Body of pancreas (tissue), 4 donors: ENCODE data around the gene ZNF432. TPM values are rescaled to one million over a fixed set of nuclear protein-coding genes. Genes with fewer than 3 reads are reported as not detected.
A peak's percentile ranks its signal among the peaks of the same experiment; 100 is the strongest.
"Not testable (repeated sequence)": the region's sequence is repeated elsewhere in the genome, so short reads cannot be mapped to it uniquely, and the experiment has no call there.

Source experiments
- ATAC-seq: fragments of 150-250 bp; one replicate; pipeline ENCODE4 v1.9.1; 2016
- DNase-seq, 4 donors: peaks; one replicate each; pipeline ENCODE4 v3.0.0-alpha.2; 2019
- H3K27ac ChIP-seq, 4 donors: fragments of 200-600 bp; sonication (generic); 1 replicate in 3 of 4; 2 replicates in 1 of 4; pipeline versions ENCODE4 v1.5.1 to v1.6.1; 2016 to 2019; ENCODE audit warnings: mild to moderate bottlenecking in 1 of 4, mixed read lengths in 1 of 4, moderate library complexity in 1 of 4
- H3K27me3 ChIP-seq, 2 donors: fragments of 200-600 bp; sonication (generic); one replicate each; pipeline ENCODE4 v1.6.0; 2016; ENCODE audit warnings: mild to moderate bottlenecking in 1 of 2
- H3K36me3 ChIP-seq, 2 donors: fragments of 200-600 bp; sonication (generic); replicated peaks in 1 of 2; 2 replicates each; pipeline ENCODE4 v1.5.1; 2016; ENCODE audit warnings: low read depth in 2 of 2; ENCODE audit not compliant: insufficient read depth in 1 of 2
- H3K4me1 ChIP-seq: fragments of 200-600 bp; sonication (generic); one replicate; pipeline ENCODE4 v1.6.0; 2016
- H3K4me3 ChIP-seq, 2 donors: fragments of 200-600 bp; sonication (generic); 1 replicate in 1 of 2; 2 replicates in 1 of 2; pipeline ENCODE4 v1.5.1; 2016 to 2019
- H3K9me3 ChIP-seq, 3 donors: fragments of 200-600 bp; sonication (generic); 1 replicate in 2 of 3; 2 replicates in 1 of 3; pipeline ENCODE4 v1.5.1; 2016
- CTCF ChIP-seq, 7 experiments: fragments of 450-650 bp in 4 of 7; fragments of 200-600 bp in 3 of 7; sonication (generic) in 3 of 7; IDR thresholded peaks; one replicate each; pipeline ENCODE4 v1.5.1; 2016 to 2019; ENCODE audit warnings: antibody characterized with exemption in 7 of 7
- POLR2A ChIP-seq, 3 donors: fragments of 450-650 bp; IDR thresholded peaks; one replicate each; pipeline ENCODE4 v1.6.1; 2016; ENCODE audit warnings: antibody characterized with exemption in 3 of 3, mild to moderate bottlenecking in 2 of 3
- WGBS, 2 donors: methylation state at CpG; one replicate each; pipeline ENCODE4 v1.1.5; 2017; 5-methylcytosine and 5-hydroxymethylcytosine counted together
- intact Hi-C: fragments of 100-400 bp; cut with DNase I; formaldehyde crosslinking; loops from one replicate; pipeline ENCODE4 v1.15.1; 2023
- total RNA-seq, 2 donors: library from RNA; depleted of rRNA; stranded (reverse); fragments of >200 nt; gene quantifications; one replicate each; pipeline ENCODE4 v1.1.0, GENCODE V29; 2016

The ZNF432 gene
- total RNA-seq, 2 donors from 2014 or later = 10.9 to 29.3 TPM

- TF ChIP-seq POLR2A (IDR thresholded peaks at IDR 0.05) (no peak), CTCF (IDR thresholded peaks at IDR 0.05) (no peak)
- ATAC-seq = no peak
- H3K4me1 ChIP-seq = no peaks in the 10 kb centered on the region
Observed at GRCh38 chr19:52039169-52039568, 9.5 kb downstream of the ZNF432 start.

GRCh38 chr19:52034051-52034728, 14.4 kb downstream of the ZNF432 start:
- Histone ChIP-seq H3K36me3 (peaks cover 43 to 47% of the 10 kb centered on the region in 2 donors), H3K27ac (no peak overlapping the region), H3K4me1 (no peaks in the 10 kb centered on the region), H3K27me3 (no peaks in the 10 kb centered on the region), H3K9me3 (peaks cover 0 to 84% (median 16%) of the 10 kb centered on the region in 3 donors), H3K4me3 (no peak overlapping the region)
- intact Hi-C loops = no loop called here
- WGBS, 2 donors = 96 to 97% methylated on average over 12 of the region's 12 CpGs
- TF ChIP-seq POLR2A (IDR thresholded peaks at IDR 0.05) = no peak
- no peak for TF ChIP-seq CTCF (IDR thresholded peaks at IDR 0.05)
- DNase-seq (no peak), ATAC-seq (no peak)

More at GRCh38 chr19:52039169-52039568, 9.5 kb downstream of the ZNF432 start:
- intact Hi-C loops = no loop called here
- no peak overlapping the region for H3K4me3 ChIP-seq
- WGBS, 2 donors = 90 to 96% methylated on average over 4 of the region's 4 CpGs
- no peaks in the 10 kb centered on the region for H3K27me3 ChIP-seq
- H3K36me3 ChIP-seq = peaks cover 63 to 72% of the 10 kb centered on the region in 2 donors
- H3K27ac ChIP-seq = no peak overlapping the region
- no peak for DNase-seq
- H3K9me3 ChIP-seq = peaks cover 0 to 71% (median 18%) of the 10 kb centered on the region in 3 donors

- Histone ChIP-seq H3K36me3 (peaks cover 5 to 11% of the 10 kb centered on the region in 2 donors), H3K27me3 (no peaks in the 10 kb centered on the region), H3K4me1 (no peaks in the 10 kb centered on the region), H3K9me3 (peaks cover 0 to 57% (median 0%) of the 10 kb centered on the region in 3 donors), H3K27ac (peak overlapping the region; percentile 46 to 90 (median 80)), H3K4me3 (peak overlapping the region; percentile 22 to 55)
- DNase-seq (no peak), ATAC-seq (peak; percentile 18)
- 17% methylated on average over 5 of the region's 5 CpGs for WGBS, 2 donors
- intact Hi-C loops = no loop called here
- no peak for TF ChIP-seq POLR2A (IDR thresholded peaks at IDR 0.05)
- no peak for TF ChIP-seq CTCF (IDR thresholded peaks at IDR 0.05)
Observed at GRCh38 chr19:52028780-52029123, 19.9 kb downstream of the ZNF432 start.

GRCh38 chr19:52028027-52028779, 20.4 kb downstream of the ZNF432 start, which contains the start of gene ZNF614:
TSS of gene ZNF614 (minus strand) at chr19:52028379. CDS start at chr19:52025745, 2,634 bp downstream.
- Histone ChIP-seq H3K27me3 (no peaks in the 10 kb centered on the region), H3K4me1 (no peaks in the 10 kb centered on the region), H3K9me3 (peaks cover 0 to 57% (median 0%) of the 10 kb centered on the region in 3 donors), H3K36me3 (peaks cover 7 to 14% of the 10 kb centered on the region in 2 donors), H3K27ac (peak within 1 kb of the TSS; percentile 46 to 90 (median 80)), H3K4me3 (peak within 1 kb of the TSS; percentile 22 to 55)
- peak in 2 of 3 donors; percentile 76 to 82 for TF ChIP-seq POLR2A (IDR thresholded peaks at IDR 0.05)
- TF ChIP-seq CTCF (IDR thresholded peaks at IDR 0.05) = no peak
- ATAC-seq (peak; percentile 96), DNase-seq (peak; percentile 69 to 87 (median 79))
- intact Hi-C loops = no loop called here
- WGBS, 2 donors = 0 to 1% methylated on average over 22 to 53 of the region's 53 CpGs

GRCh38 chr19:52026255-52026990, 22.2 kb downstream of the ZNF432 start:
- 71 to 74% methylated on average over 12 to 15 of the region's 15 CpGs for WGBS, 2 donors
- ATAC-seq, intact Hi-C loops, H3K27me3 ChIP-seq, H3K4me3 ChIP-seq, DNase-seq, H3K27ac ChIP-seq, H3K4me1 ChIP-seq: not testable (repeated sequence)
- H3K36me3 ChIP-seq = peaks cover 7 to 15% of the 10 kb centered on the region in 2 donors
- H3K9me3 ChIP-seq = peaks cover 0 to 48% (median 0%) of the 10 kb centered on the region in 3 donors

GRCh38 chr19:52024478-52024877, 24.2 kb downstream of the ZNF432 start:
- intact Hi-C loops, ATAC-seq, DNase-seq, H3K27ac ChIP-seq, H3K4me3 ChIP-seq, H3K27me3 ChIP-seq, H3K4me1 ChIP-seq: not testable (repeated sequence)
- Histone ChIP-seq H3K36me3 (peaks cover 7 to 16% of the 10 kb centered on the region in 2 donors), H3K9me3 (peaks cover 0 to 57% (median 0%) of the 10 kb centered on the region in 3 donors)
- WGBS, 2 donors = 49 to 88% methylated on average over 4 of the region's 4 CpGs
